Cardiac muscle cell (in vitro differentiated cells and primary cell): Measurements from ENCODE around the gene PCDHGA4. TPM values are rescaled to one million over a fixed set of nuclear protein-coding genes. Genes with fewer than 3 reads are reported as not detected.
"Not testable (repeated sequence)": the region's sequence is repeated elsewhere in the genome, so short reads cannot be mapped to it uniquely, and the experiment has no call there.

Experiments used
- DNase-seq, 2 donors: peaks; one replicate each; pipeline versions ENCODE4 v3.0.0 to v3.0.0-alpha.2; 2010 to 2017; ENCODE audit warnings: low read depth in 1 of 2, low spot score in 1 of 2
- H3K27ac ChIP-seq: fragments of 200-600 bp; sonication (generic); 2 replicates; pipeline ENCODE4 v1.5.1; 2016
- H3K27me3 ChIP-seq: fragments of 200-600 bp; sonication (generic); 2 replicates; pipeline ENCODE4 v1.6.0; 2016; ENCODE audit warnings: control low read depth
- H3K36me3 ChIP-seq: fragments of 200-600 bp; sonication (generic); 2 replicates; pipeline ENCODE4 v1.5.1; 2016; ENCODE audit warnings: control low read depth
- H3K4me1 ChIP-seq: fragments of 200-600 bp; sonication (generic); 2 replicates; pipeline ENCODE4 v1.8.1; 2017; ENCODE audit warnings: low read depth, mild to moderate bottlenecking, mixed run types
- H3K4me3 ChIP-seq: fragments of 200-600 bp; sonication (generic); 2 replicates; pipeline ENCODE4 v1.5.1; 2016; ENCODE audit warnings: mild to moderate bottlenecking
- H3K9me3 ChIP-seq: fragments of 200-600 bp; sonication (generic); 2 replicates; pipeline ENCODE4 v1.5.1; 2017; ENCODE audit warnings: low read depth, mild to moderate bottlenecking, control low read depth
- CTCF ChIP-seq: IDR thresholded peaks from 2 replicates; pipeline ENCODE4 v1.5.1; 2012; ENCODE audit warnings: low read depth, mild to moderate bottlenecking, low read length
- polyA plus RNA-seq: library from polyadenylated mRNA; unstranded; fragments of >200 nt; fragmentation: Nextera tagmentation; extraction: Ambion mirVana; gene quantifications from 2 replicates; pipeline ENCODE4 v1.2.1, GENCODE V29; 2016
- total RNA-seq: library from RNA; depleted of rRNA; stranded (reverse); fragments of >200 nt; gene quantifications from 2 replicates; pipeline ENCODE4 v1.2.3, GENCODE V29; 2016

The PCDHGA4 gene
- total RNA-seq = 1.5 and 1.8 TPM in 2 replicates
- 0.20 and 0.32 TPM in 2 replicates for polyA plus RNA-seq

- Histone ChIP-seq H3K9me3 (no peaks in the 10 kb centered on the region), H3K27me3 (no peaks in the 10 kb centered on the region), H3K4me1 (no peaks in the 10 kb centered on the region), H3K4me3 (no peak within 1 kb of the TSS), H3K36me3 (no peaks in the 10 kb centered on the region), H3K27ac (no peak within 1 kb of the TSS)
- TF ChIP-seq CTCF = peak; percentile 39
- DNase-seq = peak in 1 of 2 donors; percentile 30
These were observed at the start of gene PCDHGA4 for GRCh38 chr5:141354900-141355469. Gene PCDHGA4 (plus strand): TSS chr5:141355021. CDS start chr5:141355108, 87 bp downstream.

- H3K27me3 ChIP-seq = no peaks in the 10 kb centered on the region
- no peaks in the 10 kb centered on the region for H3K9me3 ChIP-seq
- TF ChIP-seq CTCF = no peak
- H3K4me1 ChIP-seq = no peaks in the 10 kb centered on the region
- no peak overlapping the region for H3K4me3 ChIP-seq
- no peak for DNase-seq
- H3K36me3 ChIP-seq = no peaks in the 10 kb centered on the region
- no peak overlapping the region for H3K27ac ChIP-seq
These were observed 48.2 kb upstream of the PCDHGA4 start for GRCh38 chr5:141306630-141307029.

- Histone ChIP-seq H3K9me3 (peaks cover 7% of the 10 kb centered on the region), H3K27me3 (no peaks in the 10 kb centered on the region), H3K4me3 (no peak overlapping the region), H3K27ac (no peak overlapping the region), H3K4me1 (no peaks in the 10 kb centered on the region), H3K36me3 (peaks cover 13% of the 10 kb centered on the region)
- no peak for DNase-seq
- no peak for TF ChIP-seq CTCF
These were observed 41.1 kb upstream of the PCDHGA4 start for GRCh38 chr5:141313711-141314110.

DNA sequence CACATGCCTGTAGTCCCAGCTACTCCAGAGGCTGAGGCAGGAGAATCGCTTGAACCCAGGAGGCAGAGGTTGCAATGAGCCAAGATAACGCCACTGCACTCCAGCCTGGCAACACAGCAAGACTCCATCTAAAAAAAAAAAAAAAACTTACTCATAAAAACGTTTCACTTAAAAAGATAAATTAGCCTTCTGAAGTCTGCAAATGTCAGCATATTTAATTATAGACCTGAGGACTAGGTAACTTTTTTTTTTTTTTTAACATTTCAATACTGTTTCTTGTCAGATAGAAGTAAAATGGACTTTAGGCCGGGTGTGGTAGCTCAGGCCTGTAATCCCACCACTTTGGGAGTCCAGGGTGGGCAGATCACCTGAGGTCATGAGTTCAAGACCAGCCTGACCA is 37.9 kb upstream of the PCDHGA4 start:
- H3K4me1 ChIP-seq, DNase-seq, H3K27ac ChIP-seq, H3K27me3 ChIP-seq, H3K4me3 ChIP-seq, H3K9me3 ChIP-seq: not testable (repeated sequence)
- H3K36me3 ChIP-seq = peaks cover 21% of the 10 kb centered on the region

GRCh38 chr5:141319202-141319601 is 35.6 kb upstream of the PCDHGA4 start:
- TF ChIP-seq CTCF = no peak
- no peaks in the 10 kb centered on the region for H3K27me3 ChIP-seq
- no peak for DNase-seq
- H3K9me3 ChIP-seq = peaks cover 7% of the 10 kb centered on the region
- H3K4me1 ChIP-seq = no peaks in the 10 kb centered on the region
- peak overlapping the region; percentile 74 for H3K4me3 ChIP-seq
- peaks cover 21% of the 10 kb centered on the region for H3K36me3 ChIP-seq
- no peak overlapping the region for H3K27ac ChIP-seq

DNA sequence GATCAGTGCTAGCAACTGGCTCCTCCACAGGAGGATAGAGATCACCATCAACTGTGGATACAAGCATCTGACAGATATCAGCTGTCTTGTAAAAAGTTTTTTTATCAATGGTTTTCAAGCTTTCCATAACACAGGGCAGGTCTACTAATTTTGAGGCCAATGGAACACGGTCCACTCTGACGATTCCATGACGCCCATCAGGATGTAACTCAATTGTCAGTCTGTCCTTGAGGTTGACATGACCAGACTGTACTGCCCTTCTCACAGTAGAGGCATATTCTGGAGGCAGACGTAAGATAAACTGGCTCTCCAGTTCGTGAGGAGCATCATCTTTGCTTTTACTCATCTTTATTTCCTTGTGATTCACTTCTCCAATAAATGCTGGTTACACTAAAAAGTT is 35.1 kb upstream of the PCDHGA4 start:
- peaks cover 7% of the 10 kb centered on the region for H3K9me3 ChIP-seq

More for the DNA sequence above, 35.1 kb upstream of the PCDHGA4 start:
- H3K4me1 ChIP-seq = no peaks in the 10 kb centered on the region
- H3K27me3 ChIP-seq = no peaks in the 10 kb centered on the region
- peak overlapping the region; percentile 99 for H3K27ac ChIP-seq
- H3K4me3 ChIP-seq = peak overlapping the region; percentile 74
- peaks cover 21% of the 10 kb centered on the region for H3K36me3 ChIP-seq
- no peak for TF ChIP-seq CTCF
- no peak for DNase-seq
